ENCODE data around the gene ZNF70. TPM values are rescaled to one million over a fixed set of nuclear protein-coding genes. Genes with fewer than 3 reads are reported as not detected.

ZNF70 gene
- total and polyA plus RNA-seq, 2 of the 13 experiments (the other 11 are each of a cell fraction or from before 2014, with no cell fraction given), result 0.62 to 3.6 TPM

DNA sequence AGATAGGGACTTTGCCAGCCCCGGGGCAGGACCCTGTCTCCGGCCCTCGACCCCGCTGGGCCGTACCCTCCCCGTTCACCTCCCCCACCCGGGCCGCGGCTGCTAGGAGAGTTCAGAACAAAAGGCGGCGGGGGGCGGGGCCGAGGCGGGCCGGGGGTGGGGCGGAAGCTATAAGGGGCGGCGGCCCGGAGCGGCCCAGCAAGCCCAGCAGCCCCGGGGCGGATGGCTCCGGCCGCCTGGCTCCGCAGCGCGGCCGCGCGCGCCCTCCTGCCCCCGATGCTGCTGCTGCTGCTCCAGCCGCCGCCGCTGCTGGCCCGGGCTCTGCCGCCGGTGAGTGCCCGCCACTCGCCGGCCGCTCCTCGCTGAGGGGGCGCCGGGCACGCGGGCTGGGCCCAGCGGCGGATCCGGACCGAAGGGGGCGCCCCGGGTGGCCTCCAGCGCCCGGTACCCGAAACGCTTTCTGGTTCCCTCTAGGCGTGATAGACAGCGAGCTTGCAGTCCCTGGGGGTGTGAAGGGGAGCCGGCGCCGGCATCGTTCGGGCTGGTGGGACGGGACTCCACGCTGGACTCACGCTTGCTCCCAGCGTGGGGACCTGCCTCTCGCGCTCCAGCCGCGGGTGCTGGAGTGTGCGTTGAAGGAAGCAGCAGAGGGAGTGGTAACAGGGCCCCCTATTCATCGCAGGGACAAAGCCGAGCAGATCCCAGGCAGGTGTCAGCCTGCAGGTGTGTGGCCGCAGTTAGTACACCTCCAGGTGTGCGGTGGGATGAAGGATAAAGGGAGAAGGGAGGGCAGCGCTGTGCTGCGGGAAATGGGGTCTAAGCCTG, 21.9 kb upstream of the ZNF70 start, which contains the start of gene MMP11:
TSS of gene MMP11 (plus strand) at position 201 of the 825 bp plus-strand sequence. CDS start at position 223, 22 bp downstream.
- peak within 1 kb of the TSS; percentile 75 for H3K27ac ChIP-seq (ENCODE audit: extremely low read length, insufficient read depth, low read length)
- peak within 1 kb of the TSS; percentile 90 for H3K4me2 ChIP-seq (ENCODE audit: low read depth, low read length)
- 1% methylated on average over 19 of the region's 79 CpGs for WGBS (ENCODE audit: low lambda C conversion rate)
- H2AFZ ChIP-seq (ENCODE audit: low read length), result no peak within 1 kb of the TSS
- H3K9me3 ChIP-seq (ENCODE audit: low read length), result no peaks in the 10 kb centered on the region
- peaks cover 2% of the 10 kb centered on the region for H3K79me2 ChIP-seq (ENCODE audit: insufficient read depth, low read length)
- peak within 1 kb of the TSS; percentile 85 for H3K9ac ChIP-seq (ENCODE audit: insufficient read depth, low read depth, low read length)
- FAIRE-seq, result no peak
- ChIA-PET POLR2A (interaction anchor here (0.5 to 6.6 kb wide), 8 partner anchors 9 to 116 kb away, joined by 3 to 201 read pairs (median 4); partner anchors contain the start of genes C22orf15, SLC2A11 and SMARCB1), CTCF (ENCODE audit: low intra/inter-chr PET ratio, low total read pairs) (no interaction called here)
- DNase-seq (ENCODE audit: low spot score), result no peak
- H4K20me1 ChIP-seq (ENCODE audit: insufficient read depth, low read length), result no peaks in the 10 kb centered on the region
- in situ Hi-C loops (cut with HindIII; ENCODE audit: extremely low pct_ligation_motif_present, low pct_unique_long_range_greater_than_20kb), result no loop called here
- no peaks in the 10 kb centered on the region; a peak in 1 of 5 replicates for H3K27me3 ChIP-seq (ENCODE audit: control insufficient read depth in 1 of 2, insufficient read depth in 2 of 2, low read length in 2 of 2)
- intact Hi-C loops (cut with micrococcal nuclease; ENCODE audit: unreplicated experiment), result no loop called here
- H3K4me1 ChIP-seq (ENCODE audit: insufficient read depth, low read length), result peaks cover 74% of the 10 kb centered on the region
- peak within 1 kb of the TSS; percentile 71 to 90 (median 75) for H3K4me3 ChIP-seq (replicated peaks in 1 of 3; ENCODE audit: insufficient read depth in 1 of 3, low read depth in 2 of 3, low read length in 3 of 3)
- BruUV-seq (replicated peaks), result no TSS peak
- ATAC-seq, result peak; percentile 4
- no peaks in the 10 kb centered on the region for H3K36me3 ChIP-seq (replicated peaks in 1 of 2; ENCODE audit: control insufficient read depth in 1 of 2, insufficient read depth in 2 of 2, low read length in 2 of 2)
- TF ChIP-seq, protein P1, sequence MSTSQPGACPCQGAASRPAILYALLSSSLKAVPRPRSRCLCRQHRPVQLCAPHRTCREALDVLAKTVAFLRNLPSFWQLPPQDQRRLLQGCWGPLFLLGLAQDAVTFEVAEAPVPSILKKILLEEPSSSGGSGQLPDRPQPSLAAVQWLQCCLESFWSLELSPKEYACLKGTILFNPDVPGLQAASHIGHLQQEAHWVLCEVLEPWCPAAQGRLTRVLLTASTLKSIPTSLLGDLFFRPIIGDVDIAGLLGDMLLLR (CRISPR knock-in tag; IDR thresholded peaks at IDR 0.05), result 0 out of 2 replicates have a peak, but pooled peaks have one; percentile 33
- TF ChIP-seq SPEN (CRISPR knock-in tag; IDR thresholded peaks at IDR 0.05; ENCODE audit: low read depth) (peak; percentile 23; the same call in 1 of the 2 replicates), TRIM24 (CRISPR knock-in tag; IDR thresholded peaks at IDR 0.05) (no peak), U2AF1 (optimal IDR thresholded peaks at IDR 0.05; ENCODE audit: low read depth, low read length) (no peak), ZSCAN31 (CRISPR knock-in tag; IDR thresholded peaks at IDR 0.05; ENCODE audit: low read depth) (peak; percentile 45; the same call in 1 of the 2 replicates)
- TF ChIP-seq, protein P2, sequence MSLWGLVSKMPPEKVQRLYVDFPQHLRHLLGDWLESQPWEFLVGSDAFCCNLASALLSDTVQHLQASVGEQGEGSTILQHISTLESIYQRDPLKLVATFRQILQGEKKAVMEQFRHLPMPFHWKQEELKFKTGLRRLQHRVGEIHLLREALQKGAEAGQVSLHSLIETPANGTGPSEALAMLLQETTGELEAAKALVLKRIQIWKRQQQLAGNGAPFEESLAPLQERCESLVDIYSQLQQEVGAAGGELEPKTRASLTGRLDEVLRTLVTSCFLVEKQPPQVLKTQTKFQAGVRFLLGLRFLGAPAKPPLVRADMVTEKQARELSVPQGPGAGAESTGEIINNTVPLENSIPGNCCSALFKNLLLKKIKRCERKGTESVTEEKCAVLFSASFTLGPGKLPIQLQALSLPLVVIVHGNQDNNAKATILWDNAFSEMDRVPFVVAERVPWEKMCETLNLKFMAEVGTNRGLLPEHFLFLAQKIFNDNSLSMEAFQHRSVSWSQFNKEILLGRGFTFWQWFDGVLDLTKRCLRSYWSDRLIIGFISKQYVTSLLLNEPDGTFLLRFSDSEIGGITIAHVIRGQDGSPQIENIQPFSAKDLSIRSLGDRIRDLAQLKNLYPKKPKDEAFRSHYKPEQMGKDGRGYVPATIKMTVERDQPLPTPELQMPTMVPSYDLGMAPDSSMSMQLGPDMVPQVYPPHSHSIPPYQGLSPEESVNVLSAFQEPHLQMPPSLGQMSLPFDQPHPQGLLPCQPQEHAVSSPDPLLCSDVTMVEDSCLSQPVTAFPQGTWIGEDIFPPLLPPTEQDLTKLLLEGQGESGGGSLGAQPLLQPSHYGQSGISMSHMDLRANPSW (CRISPR knock-in tag; IDR thresholded peaks at IDR 0.05; ENCODE audit: borderline replicate concordance), result no peak
- TF ChIP-seq, protein P3, sequence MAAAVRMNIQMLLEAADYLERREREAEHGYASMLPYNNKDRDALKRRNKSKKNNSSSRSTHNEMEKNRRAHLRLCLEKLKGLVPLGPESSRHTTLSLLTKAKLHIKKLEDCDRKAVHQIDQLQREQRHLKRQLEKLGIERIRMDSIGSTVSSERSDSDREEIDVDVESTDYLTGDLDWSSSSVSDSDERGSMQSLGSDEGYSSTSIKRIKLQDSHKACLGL (CRISPR knock-in tag; IDR thresholded peaks at IDR 0.05), result peak; percentile 41
- TF ChIP-seq, protein P4, sequence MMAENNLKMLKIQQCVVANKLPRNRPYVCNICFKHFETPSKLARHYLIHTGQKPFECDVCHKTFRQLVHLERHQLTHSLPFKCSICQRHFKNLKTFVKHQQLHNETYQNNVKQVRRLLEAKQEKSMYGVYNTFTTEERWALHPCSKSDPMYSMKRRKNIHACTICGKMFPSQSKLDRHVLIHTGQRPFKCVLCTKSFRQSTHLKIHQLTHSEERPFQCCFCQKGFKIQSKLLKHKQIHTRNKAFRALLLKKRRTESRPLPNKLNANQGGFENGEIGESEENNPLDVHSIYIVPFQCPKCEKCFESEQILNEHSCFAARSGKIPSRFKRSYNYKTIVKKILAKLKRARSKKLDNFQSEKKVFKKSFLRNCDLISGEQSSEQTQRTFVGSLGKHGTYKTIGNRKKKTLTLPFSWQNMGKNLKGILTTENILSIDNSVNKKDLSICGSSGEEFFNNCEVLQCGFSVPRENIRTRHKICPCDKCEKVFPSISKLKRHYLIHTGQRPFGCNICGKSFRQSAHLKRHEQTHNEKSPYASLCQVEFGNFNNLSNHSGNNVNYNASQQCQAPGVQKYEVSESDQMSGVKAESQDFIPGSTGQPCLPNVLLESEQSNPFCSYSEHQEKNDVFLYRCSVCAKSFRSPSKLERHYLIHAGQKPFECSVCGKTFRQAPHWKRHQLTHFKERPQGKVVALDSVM (CRISPR knock-in tag; IDR thresholded peaks at IDR 0.05), result peak; percentile 37; the same call in 1 of the 2 replicates
- TF ChIP-seq, protein P5, sequence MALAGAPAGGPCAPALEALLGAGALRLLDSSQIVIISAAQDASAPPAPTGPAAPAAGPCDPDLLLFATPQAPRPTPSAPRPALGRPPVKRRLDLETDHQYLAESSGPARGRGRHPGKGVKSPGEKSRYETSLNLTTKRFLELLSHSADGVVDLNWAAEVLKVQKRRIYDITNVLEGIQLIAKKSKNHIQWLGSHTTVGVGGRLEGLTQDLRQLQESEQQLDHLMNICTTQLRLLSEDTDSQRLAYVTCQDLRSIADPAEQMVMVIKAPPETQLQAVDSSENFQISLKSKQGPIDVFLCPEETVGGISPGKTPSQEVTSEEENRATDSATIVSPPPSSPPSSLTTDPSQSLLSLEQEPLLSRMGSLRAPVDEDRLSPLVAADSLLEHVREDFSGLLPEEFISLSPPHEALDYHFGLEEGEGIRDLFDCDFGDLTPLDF (CRISPR knock-in tag; IDR thresholded peaks at IDR 0.05), result no peak
- TF ChIP-seq, protein P6, sequence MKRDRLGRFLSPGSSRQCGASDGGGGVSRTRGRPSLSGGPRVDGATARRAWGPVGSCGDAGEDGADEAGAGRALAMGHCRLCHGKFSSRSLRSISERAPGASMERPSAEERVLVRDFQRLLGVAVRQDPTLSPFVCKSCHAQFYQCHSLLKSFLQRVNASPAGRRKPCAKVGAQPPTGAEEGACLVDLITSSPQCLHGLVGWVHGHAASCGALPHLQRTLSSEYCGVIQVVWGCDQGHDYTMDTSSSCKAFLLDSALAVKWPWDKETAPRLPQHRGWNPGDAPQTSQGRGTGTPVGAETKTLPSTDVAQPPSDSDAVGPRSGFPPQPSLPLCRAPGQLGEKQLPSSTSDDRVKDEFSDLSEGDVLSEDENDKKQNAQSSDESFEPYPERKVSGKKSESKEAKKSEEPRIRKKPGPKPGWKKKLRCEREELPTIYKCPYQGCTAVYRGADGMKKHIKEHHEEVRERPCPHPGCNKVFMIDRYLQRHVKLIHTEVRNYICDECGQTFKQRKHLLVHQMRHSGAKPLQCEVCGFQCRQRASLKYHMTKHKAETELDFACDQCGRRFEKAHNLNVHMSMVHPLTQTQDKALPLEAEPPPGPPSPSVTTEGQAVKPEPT (CRISPR knock-in tag; IDR thresholded peaks at IDR 0.05; ENCODE audit: low read depth), result no peak
